Measurements from ENCODE around the gene UBE2F. TPM values are rescaled to one million over a fixed set of nuclear protein-coding genes. Genes with fewer than 3 reads are reported as not detected.

Gene UBE2F
- total RNA-seq = 38.7 and 52.0 TPM in 2 replicates

GRCh38 chr2:237966565-237967462, at the start of gene UBE2F:
UBE2F (plus strand) TSS chr2:237967014; CDS start chr2:237973108, 6,094 bp downstream.

GRCh38 chr2:238060542-238061314, 93.9 kb downstream of the UBE2F start, which contains the start of gene SCLY:
SCLY (plus strand) TSS chr2:238061001; CDS start chr2:238061055, 54 bp downstream.

Small RNAs within 50 kb of the gene (small RNA-seq; reads per million reads assigned to genes)
- not detected for gene RNU6-1333P (ENCODE audit: low replicate concordance)

Other genes with a start within 250 kb of the UBE2F start
- gene RBM44, start 168.2 kb upstream of the UBE2F start, total RNA-seq = 0.14 and 0.22 TPM in 2 replicates
- gene RAMP1, start 107.4 kb upstream of the UBE2F start, total RNA-seq = 1.5 and 13.2 TPM in 2 replicates
- gene SCLY, start 94.0 kb downstream of the UBE2F start, total RNA-seq = 11.4 and 19.6 TPM in 2 replicates
- 0.57 and 2.6 TPM in 2 replicates for gene ESPNL, start 133.3 kb downstream of the UBE2F start, total RNA-seq
- 0.43 and 1.1 TPM in 2 replicates for gene KLHL30, start 171.7 kb downstream of the UBE2F start, total RNA-seq
- 2.4 and 7.3 TPM in 2 replicates for gene ERFE, start 192.0 kb downstream of the UBE2F start, total RNA-seq
- gene ILKAP, start 236.7 kb downstream of the UBE2F start, total RNA-seq = 20.6 and 21.2 TPM in 2 replicates

All from placental pericyte (primary cell).